Stimulated activated CD8-positive, alpha-beta memory T cell treated with anti-CD3 and anti-CD28 coated beads, Interleukin-2, amount 100 ng/mL, for 1 hour (primary cell): ENCODE data around the gene PODN.

Source experiments
- DNase-seq, 2 donors: peaks; one replicate each; pipeline ENCODE4 v3.0.0-alpha.2; 2020; ENCODE audit warnings: low read depth in 2 of 2

The PODN gene

GRCh38 chr1:53074313-53075154, 12.5 kb downstream of the PODN start:
- DNase-seq, result no peak

- DNase-seq, result no peak
Measured at GRCh38 chr1:53075206-53075605, 13.2 kb downstream of the PODN start.

- no peak for DNase-seq
Measured at GRCh38 chr1:53075761-53076163, 13.7 kb downstream of the PODN start.

- DNase-seq, result no peak
Measured at GRCh38 chr1:53076165-53076564, 14.2 kb downstream of the PODN start.

- DNase-seq, result no peak
Measured at GRCh38 chr1:53076721-53077598, 14.9 kb downstream of the PODN start.

- no peak for DNase-seq
Measured at GRCh38 chr1:53077599-53077965, 15.6 kb downstream of the PODN start.

- DNase-seq, result no peak
Measured at GRCh38 chr1:53078333-53079101, 16.5 kb downstream of the PODN start.

- no peak for DNase-seq
Measured at GRCh38 chr1:53079251-53079650, 17.2 kb downstream of the PODN start.

GRCh38 chr1:53080041-53080440, 18.0 kb downstream of the PODN start:
- no peak for DNase-seq

- no peak for DNase-seq
Measured at GRCh38 chr1:53080769-53081168, 18.8 kb downstream of the PODN start.

GRCh38 chr1:53081384-53082066, 19.5 kb downstream of the PODN start:
- DNase-seq, result no peak

GRCh38 chr1:53082826-53083455, 20.9 kb downstream of the PODN start:
- no peak for DNase-seq

- DNase-seq, result no peak
Measured at GRCh38 chr1:53083636-53084588, 21.9 kb downstream of the PODN start.

- DNase-seq, result no peak
Measured at GRCh38 chr1:53084589-53084971, 22.6 kb downstream of the PODN start.

- DNase-seq, result no peak
Measured at GRCh38 chr1:53085405-53085804, 23.4 kb downstream of the PODN start.

- DNase-seq, result no peak
Measured at GRCh38 chr1:53086491-53087070, 24.6 kb downstream of the PODN start.

GRCh38 chr1:53087332-53088285, 25.6 kb downstream of the PODN start:
- DNase-seq, result no peak

GRCh38 chr1:53088616-53089300, 26.7 kb downstream of the PODN start:
- no peak for DNase-seq
